ENCODE measurements around the gene ADAP1. TPM values are rescaled to one million over a fixed set of nuclear protein-coding genes. Genes with fewer than 3 reads are reported as not detected.
"Not testable (repeated sequence)": the region's sequence is repeated elsewhere in the genome, so short reads cannot be mapped to it uniquely, and the experiment has no call there.

The ADAP1 gene
- total RNA-seq, 1 experiment from 2014 or later: 8.3 TPM

- in situ Hi-C loops (cut with HindIII; ENCODE audit: low pct_unique_long_range_greater_than_20kb, low sequenced_read_pairs): no loop called here
- no peak for DNase-seq (ENCODE audit: low read depth)
Observed at GRCh38 chr7:919114-919442, 35.4 kb downstream of the ADAP1 start.

GRCh38 chr7:918441-919113, 35.9 kb downstream of the ADAP1 start:
- in situ Hi-C loops (cut with HindIII; ENCODE audit: low pct_unique_long_range_greater_than_20kb, low sequenced_read_pairs): no loop called here
- DNase-seq (ENCODE audit: low read depth): no peak

- no peak for DNase-seq (ENCODE audit: low read depth)
- in situ Hi-C loops (cut with HindIII; ENCODE audit: low pct_unique_long_range_greater_than_20kb, low sequenced_read_pairs): no loop called here
Observed at GRCh38 chr7:918118-918425, 36.4 kb downstream of the ADAP1 start.

DNA sequence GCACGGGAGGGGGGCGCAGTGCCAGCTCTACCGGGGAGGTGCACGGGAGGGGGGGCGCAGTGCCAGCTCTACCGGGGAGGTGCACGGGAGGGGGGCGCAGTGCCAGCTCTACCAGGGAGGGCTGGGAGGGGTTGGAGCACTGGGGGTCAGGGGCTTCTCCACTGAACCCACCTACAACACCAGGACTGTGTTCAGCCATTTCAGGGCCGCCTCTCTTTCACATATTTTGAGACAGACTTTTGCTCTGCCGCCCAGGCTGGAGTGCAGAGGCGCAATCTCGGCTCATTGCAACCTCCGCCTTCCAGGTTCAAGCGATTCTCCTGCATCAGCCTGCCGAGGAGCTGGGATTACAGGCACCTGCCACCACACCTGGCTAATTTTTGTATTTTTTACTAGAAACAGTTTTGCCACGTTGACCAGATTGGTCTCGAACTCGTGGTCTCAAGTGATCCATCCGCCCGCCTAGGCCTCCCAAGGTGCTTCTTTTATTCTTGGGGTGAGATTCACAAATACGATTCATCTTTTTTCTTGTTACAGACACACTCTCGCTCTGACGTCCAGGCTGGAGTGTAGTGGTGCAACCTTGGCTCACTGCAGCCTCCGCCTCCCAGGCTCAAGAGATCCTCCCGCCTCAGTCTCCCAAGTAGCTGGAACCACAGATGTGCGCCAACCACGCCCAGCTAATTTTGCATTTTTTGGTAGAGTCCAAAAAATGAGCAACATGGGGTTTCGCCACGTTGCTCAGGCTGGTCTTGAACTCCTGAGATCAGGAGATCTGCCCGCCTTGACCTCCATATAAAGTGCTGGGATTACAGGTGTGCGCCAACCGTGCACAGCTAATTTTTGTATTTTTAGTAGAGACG, 37.0 kb downstream of the ADAP1 start:
- in situ Hi-C loops (cut with HindIII; ENCODE audit: low pct_unique_long_range_greater_than_20kb, low sequenced_read_pairs): no loop called here
- no peak for DNase-seq (ENCODE audit: low read depth)

- no peak for DNase-seq (ENCODE audit: low read depth)
- in situ Hi-C loops (cut with HindIII; ENCODE audit: low pct_unique_long_range_greater_than_20kb, low sequenced_read_pairs): no loop called here
Observed at GRCh38 chr7:916291-916941, 38.1 kb downstream of the ADAP1 start.

DNA sequence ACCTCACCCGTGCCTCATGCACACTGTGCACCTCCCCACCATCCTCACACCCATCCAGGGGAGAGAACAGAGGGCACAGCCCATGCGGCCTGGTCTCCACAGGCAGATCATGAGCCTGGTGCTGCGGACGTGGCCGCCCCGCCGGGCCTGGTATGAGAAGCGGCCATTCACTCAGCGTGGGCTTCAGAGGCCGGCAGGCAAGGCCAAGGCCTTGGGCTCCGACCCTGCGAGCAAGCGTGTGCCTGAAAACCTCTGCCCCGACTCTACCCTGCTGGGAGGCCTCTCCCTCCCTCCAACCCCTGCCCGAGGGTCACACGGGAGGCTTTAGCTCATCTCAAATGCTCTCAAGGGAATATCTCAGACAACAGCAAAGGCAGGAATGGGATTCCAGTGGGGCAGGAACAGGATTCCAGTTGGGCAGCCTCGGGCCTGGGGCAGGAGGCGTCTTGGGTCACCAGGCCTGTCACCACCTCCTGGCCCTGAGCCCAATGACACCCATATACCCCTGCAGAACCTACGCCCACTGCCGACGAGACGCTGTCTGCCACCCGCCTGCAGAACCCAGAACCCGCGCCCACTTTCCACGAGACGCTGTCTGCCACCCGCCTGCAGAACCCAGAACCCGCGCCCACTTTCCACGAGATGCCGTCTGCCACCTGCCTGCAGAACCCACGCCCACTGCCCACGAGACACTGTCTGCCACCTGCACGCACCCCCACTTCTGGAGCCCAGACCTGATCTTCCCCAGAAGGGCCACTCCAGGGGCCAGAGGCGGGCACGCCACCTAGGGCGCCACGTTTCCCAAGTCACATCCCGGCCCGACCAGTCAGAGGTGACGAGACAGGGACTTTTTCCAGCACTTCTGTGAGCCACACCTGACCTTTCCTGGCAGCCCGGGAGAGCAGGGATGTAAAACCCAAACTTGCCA, 38.9 kb downstream of the ADAP1 start:
- no peak for DNase-seq (ENCODE audit: low read depth)
- in situ Hi-C loops (cut with HindIII; ENCODE audit: low pct_unique_long_range_greater_than_20kb, low sequenced_read_pairs): no loop called here

GRCh38 chr7:914521-915194, 39.8 kb downstream of the ADAP1 start:
- in situ Hi-C loops (cut with HindIII; ENCODE audit: low pct_unique_long_range_greater_than_20kb, low sequenced_read_pairs): no loop called here

GRCh38 chr7:913736-914520, 40.6 kb downstream of the ADAP1 start:
- in situ Hi-C loops (cut with HindIII; ENCODE audit: low pct_unique_long_range_greater_than_20kb, low sequenced_read_pairs): no loop called here
- DNase-seq (ENCODE audit: low read depth): no peak

More at GRCh38 chr7:914521-915194, 39.8 kb downstream of the ADAP1 start:
- DNase-seq (ENCODE audit: low read depth): no peak

GRCh38 chr7:911791-912480, 42.5 kb downstream of the ADAP1 start:
- in situ Hi-C loops (cut with HindIII; ENCODE audit: low pct_unique_long_range_greater_than_20kb, low sequenced_read_pairs): no loop called here
- DNase-seq (ENCODE audit: low read depth): no peak

GRCh38 chr7:910931-911431, 43.5 kb downstream of the ADAP1 start:
- in situ Hi-C loops (cut with HindIII; ENCODE audit: low pct_unique_long_range_greater_than_20kb, low sequenced_read_pairs): no loop called here
- DNase-seq (ENCODE audit: low read depth): no peak

- no peak for DNase-seq (ENCODE audit: low read depth)
- in situ Hi-C loops (cut with HindIII; ENCODE audit: low pct_unique_long_range_greater_than_20kb, low sequenced_read_pairs): no loop called here
Observed at GRCh38 chr7:910441-910861, 44.0 kb downstream of the ADAP1 start.

DNA sequence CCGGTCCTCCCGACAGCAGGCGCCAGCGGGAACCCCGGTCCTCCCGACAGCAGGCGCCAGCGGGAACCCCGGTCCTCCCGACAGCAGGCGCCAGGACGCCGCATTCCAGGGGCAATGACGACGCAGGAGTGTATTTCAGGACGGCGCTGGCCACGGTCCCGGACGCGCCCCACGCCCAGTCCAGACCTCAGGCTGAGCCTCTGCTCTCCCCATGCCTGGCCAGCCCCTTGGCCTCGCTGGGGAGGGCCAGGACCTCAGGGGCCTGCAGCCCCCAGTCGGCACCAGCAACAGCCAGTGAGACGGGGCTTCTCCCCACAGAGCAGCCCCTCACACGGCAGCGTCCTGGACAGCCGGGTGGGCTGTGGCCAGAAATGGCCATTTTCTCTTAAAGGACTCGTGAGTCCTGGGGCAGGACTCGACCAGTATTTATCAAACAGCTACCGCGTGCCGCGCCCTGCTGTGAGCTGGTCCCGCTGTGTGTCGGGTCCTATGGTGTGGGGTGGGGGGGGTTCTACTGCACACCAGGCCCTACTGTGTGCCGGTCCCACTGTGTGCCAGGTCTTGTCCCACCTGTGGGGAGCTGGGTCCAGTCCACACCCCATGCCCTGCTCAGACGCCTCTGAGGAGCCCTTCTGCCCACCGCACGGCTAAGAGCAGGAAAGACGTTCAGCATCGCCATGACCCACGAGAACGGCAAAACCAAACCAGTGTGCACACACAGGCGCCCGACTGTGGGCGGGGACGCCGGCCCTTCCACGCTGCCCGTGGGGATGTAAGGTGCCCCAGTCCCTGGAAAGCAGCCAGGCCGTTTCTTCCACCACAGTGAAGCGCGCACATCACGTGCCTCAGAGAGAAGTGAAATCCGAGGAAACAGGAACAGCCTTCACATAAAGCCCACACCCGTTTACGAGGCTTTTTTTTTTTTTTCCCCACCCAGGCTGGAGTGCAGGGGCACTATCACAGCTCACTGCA, 44.8 kb downstream of the ADAP1 start:
- in situ Hi-C loops (cut with HindIII; ENCODE audit: low pct_unique_long_range_greater_than_20kb, low sequenced_read_pairs): no loop called here

GRCh38 chr7:908591-909357, 45.7 kb downstream of the ADAP1 start:
- in situ Hi-C loops (cut with HindIII; ENCODE audit: low pct_unique_long_range_greater_than_20kb, low sequenced_read_pairs): not testable (repeated sequence)
- peak; percentile 36 for DNase-seq (ENCODE audit: low read depth)

More for the DNA sequence above, 44.8 kb downstream of the ADAP1 start:
- peak; percentile 20 for DNase-seq (ENCODE audit: low read depth)

DNA sequence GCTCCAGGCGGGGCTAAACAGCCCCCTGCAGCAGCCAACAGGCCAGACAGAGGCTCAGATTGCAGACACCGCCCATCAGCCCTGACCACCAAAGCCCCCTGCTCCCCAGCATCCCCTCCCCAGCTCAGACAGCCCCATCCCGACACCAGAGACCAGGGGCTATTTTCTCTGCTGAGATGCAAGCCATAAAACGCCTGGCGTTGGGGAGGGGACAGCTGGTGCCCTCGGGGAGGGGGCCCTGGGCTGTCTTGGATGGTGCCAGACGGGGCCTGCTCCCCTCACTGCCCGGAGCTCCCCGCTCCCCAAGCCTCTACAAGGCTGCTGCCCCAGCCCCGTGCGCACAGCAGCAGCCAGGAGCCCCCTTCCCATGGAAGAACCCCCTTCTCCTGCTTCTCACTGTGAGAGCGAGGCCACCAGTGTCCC, 46.3 kb downstream of the ADAP1 start:
- in situ Hi-C loops (cut with HindIII; ENCODE audit: low pct_unique_long_range_greater_than_20kb, low sequenced_read_pairs): no loop called here

More for the DNA sequence above, 46.3 kb downstream of the ADAP1 start:
- no peak for DNase-seq (ENCODE audit: low read depth)

All from Caki2 (cell line).